BE2C (cell line): ENCODE data around the gene MYRIP.

ENCODE experiments used
- DNase-seq: peaks from one replicate; pipeline ENCODE4 v3.0.0-alpha.2; 2020
- H3K27me3 ChIP-seq: fragments of 250-450 bp; sonication (Bioruptor Pico); 2 replicates; pipeline ENCODE4 v1.5.1; 2020; ENCODE audit warnings: mild to moderate bottlenecking
- H3K36me3 ChIP-seq: fragments of 250-450 bp; sonication (Bioruptor Pico); 2 replicates; pipeline ENCODE4 v1.5.1; 2020; ENCODE audit warnings: mild to moderate bottlenecking
- H3K4me1 ChIP-seq: fragments of 250-450 bp; sonication (Bioruptor Pico); 2 replicates; pipeline ENCODE4 v1.5.1; 2020
- H3K4me3 ChIP-seq: 2 replicates; pipeline ENCODE4 v1.5.1; 2011; ENCODE audit warnings: low read depth, low read length
- H3K9me3 ChIP-seq: fragments of 250-450 bp; sonication (Bioruptor Pico); 2 replicates; pipeline ENCODE4 v1.5.1; 2020
- TF ChIP-seq, protein P1 (sequence below): IDR thresholded peaks from 2 replicates; pipeline ENCODE4 v1.5.1; 2012; ENCODE audit warnings: mild to moderate bottlenecking, low read depth, low read length

The MYRIP gene

DNA sequence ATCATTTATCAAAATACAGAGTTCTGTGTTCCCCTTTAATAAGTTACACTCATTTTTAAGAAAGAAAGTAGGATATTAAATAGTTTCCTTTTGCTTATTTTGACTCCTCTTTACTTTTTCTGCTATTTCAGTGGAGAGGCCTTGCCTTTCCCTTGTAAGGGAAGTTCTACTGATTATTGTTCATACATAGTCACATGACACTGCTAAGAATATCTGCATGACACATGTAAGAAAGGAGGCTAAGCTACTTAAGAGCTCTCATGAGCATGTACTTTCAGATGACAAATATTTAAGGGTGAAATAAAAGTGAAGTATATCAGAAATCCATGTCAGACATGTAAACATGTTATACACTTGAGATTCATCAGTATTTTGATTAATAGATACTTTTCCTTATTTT lies 39.0 kb downstream of the MYRIP start:
- TF ChIP-seq, protein P1, sequence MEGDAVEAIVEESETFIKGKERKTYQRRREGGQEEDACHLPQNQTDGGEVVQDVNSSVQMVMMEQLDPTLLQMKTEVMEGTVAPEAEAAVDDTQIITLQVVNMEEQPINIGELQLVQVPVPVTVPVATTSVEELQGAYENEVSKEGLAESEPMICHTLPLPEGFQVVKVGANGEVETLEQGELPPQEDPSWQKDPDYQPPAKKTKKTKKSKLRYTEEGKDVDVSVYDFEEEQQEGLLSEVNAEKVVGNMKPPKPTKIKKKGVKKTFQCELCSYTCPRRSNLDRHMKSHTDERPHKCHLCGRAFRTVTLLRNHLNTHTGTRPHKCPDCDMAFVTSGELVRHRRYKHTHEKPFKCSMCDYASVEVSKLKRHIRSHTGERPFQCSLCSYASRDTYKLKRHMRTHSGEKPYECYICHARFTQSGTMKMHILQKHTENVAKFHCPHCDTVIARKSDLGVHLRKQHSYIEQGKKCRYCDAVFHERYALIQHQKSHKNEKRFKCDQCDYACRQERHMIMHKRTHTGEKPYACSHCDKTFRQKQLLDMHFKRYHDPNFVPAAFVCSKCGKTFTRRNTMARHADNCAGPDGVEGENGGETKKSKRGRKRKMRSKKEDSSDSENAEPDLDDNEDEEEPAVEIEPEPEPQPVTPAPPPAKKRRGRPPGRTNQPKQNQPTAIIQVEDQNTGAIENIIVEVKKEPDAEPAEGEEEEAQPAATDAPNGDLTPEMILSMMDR, result no peak
- DNase-seq, result no peak

DNA sequence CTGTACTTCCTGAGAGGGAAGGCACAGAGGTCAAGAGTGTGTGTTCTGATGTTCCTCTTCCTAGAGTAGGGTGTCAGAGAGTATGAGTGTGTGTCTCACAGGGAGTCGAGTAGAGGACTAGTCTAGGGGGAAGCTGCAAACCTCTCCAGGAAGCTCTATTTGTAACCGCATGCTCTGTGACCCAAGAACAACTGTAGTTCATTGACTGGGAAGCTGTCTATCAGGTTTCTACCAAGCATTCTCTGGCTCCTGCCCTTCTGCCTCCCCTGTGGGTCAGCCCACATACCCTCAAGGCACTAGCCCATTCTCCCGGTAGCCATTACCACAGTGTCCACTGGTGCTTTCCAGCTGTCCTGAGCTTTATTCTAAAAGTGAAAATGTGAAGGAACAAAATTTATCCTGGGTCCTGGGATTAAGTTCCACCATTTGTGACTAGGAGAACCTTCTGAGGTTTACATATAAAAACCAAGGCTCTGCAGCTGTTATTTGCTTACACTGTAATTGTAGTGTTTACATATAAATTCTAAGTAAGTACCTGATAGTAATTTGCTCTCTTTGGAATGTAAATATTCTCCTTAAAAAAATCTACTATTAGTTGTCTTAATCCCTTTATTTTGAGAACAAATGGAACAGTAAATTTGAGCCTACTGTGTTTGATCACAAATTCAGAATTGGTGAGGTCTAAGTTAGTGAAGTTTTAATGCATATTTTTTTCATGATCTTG lies 40.7 kb downstream of the MYRIP start:
- no peak for DNase-seq
- Histone ChIP-seq H3K4me1 (no peaks in the 10 kb centered on the region), H3K9me3 (no peaks in the 10 kb centered on the region), H3K27me3 (no peaks in the 10 kb centered on the region), H3K4me3 (no peak overlapping the region), H3K36me3 (no peaks in the 10 kb centered on the region)
- TF ChIP-seq, protein P1, result no peak

More for the DNA sequence above, 39.0 kb downstream of the MYRIP start:
- Histone ChIP-seq H3K27me3 (no peaks in the 10 kb centered on the region), H3K9me3 (no peaks in the 10 kb centered on the region), H3K4me3 (no peak overlapping the region), H3K36me3 (no peaks in the 10 kb centered on the region), H3K4me1 (no peaks in the 10 kb centered on the region)

DNA sequence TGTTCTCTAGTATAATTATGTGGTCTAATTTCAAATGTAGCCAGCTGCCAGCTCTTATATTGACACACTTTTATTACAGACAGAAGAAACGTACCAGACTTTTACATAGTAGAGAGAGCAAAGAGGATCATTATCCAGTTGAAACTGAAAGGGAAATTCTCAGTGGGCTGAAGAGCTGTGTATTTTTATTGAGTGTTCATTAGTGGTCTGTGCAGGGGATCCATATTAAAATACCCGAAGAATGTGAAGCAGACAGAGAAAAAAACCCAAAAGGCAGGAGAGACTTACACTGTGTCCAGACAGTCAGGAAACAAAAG lies 41.3 kb downstream of the MYRIP start:
- no peak for DNase-seq
- Histone ChIP-seq H3K36me3 (no peaks in the 10 kb centered on the region), H3K4me1 (no peaks in the 10 kb centered on the region), H3K27me3 (no peaks in the 10 kb centered on the region), H3K4me3 (no peak overlapping the region), H3K9me3 (no peaks in the 10 kb centered on the region)
- TF ChIP-seq, protein P1, result no peak

DNA sequence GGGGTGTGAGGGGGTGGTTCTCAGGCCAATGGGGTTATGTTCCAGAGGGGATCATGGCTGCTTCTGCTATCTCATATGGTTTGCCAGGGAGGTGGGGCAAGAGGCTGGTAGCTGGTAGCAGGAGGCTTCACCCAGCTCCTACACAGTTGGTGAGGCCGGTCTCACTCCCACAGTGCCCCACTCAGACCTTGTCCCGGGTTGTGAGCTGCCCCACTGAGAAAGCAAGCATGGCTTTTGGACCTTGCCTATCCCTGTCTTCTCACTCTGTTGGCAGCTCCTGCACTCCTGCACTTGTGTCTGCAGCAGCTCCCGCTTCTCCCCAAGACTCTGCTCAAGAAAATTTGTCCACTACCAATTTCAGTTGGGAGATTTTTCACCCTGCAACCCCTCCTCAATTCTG lies 46.1 kb downstream of the MYRIP start:
- no peaks in the 10 kb centered on the region for H3K9me3 ChIP-seq
- H3K27me3 ChIP-seq, result no peaks in the 10 kb centered on the region
- no peak for DNase-seq
- no peak overlapping the region for H3K4me3 ChIP-seq
- H3K4me1 ChIP-seq, result no peaks in the 10 kb centered on the region
- TF ChIP-seq, protein P1, result no peak
- H3K36me3 ChIP-seq, result no peaks in the 10 kb centered on the region

DNA sequence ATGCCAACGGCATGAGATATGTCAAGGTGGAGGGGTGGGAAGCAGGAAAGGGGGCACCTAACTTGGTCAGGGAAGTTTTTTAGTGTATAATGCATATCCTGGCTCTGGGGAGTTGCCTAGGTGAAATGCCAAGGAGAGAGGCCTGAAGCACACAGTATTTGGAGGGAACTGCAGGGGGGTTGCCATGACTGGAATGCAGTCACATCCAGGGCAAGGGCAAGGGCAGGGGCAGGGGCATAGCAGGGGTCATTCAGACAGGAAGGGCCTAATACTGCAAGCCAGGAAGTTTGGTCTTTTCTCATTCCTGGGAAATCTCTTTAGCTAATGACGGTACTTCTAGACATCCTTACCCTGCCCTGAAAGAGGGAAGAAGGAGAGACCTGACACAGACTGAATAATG lies 60.5 kb downstream of the MYRIP start:
- no peaks in the 10 kb centered on the region for H3K4me1 ChIP-seq
- TF ChIP-seq, protein P1, result no peak
- no peaks in the 10 kb centered on the region for H3K36me3 ChIP-seq
- no peak overlapping the region for H3K4me3 ChIP-seq
- H3K27me3 ChIP-seq, result no peaks in the 10 kb centered on the region
- DNase-seq, result no peak
- H3K9me3 ChIP-seq, result no peaks in the 10 kb centered on the region

DNA sequence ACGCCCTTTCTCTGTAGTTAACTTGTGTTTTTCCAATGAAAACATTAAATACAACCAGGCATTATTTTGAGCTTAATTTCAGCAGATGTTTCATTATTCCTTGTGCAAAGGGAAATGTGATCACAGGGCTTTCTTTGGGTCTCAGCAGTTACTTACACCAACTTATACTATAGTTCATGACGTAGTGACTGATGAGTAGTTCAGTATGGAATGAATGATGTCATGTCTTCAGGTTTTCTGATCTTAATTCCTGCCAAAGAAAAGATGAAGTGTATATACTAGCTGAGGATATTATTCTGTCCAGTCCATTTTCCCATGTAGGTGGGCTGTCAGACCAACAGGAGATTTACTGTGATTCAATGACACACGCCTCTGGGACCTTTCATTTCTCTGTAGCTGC lies 61.3 kb downstream of the MYRIP start:
- no peaks in the 10 kb centered on the region for H3K9me3 ChIP-seq
- TF ChIP-seq, protein P1, result no peak
- no peaks in the 10 kb centered on the region for H3K36me3 ChIP-seq
- H3K27me3 ChIP-seq, result no peaks in the 10 kb centered on the region
- H3K4me1 ChIP-seq, result no peaks in the 10 kb centered on the region
- no peak overlapping the region for H3K4me3 ChIP-seq
- no peak for DNase-seq
